Heart right ventricle (tissue), 16 donors: ENCODE data around the gene LAPTM5. TPM values are rescaled to one million over a fixed set of nuclear protein-coding genes. Genes with fewer than 3 reads are reported as not detected.

Source experiments
- ATAC-seq, 8 donors: fragments of 200-7000 bp; cut with Tn5 transposase; one replicate each; pipeline ENCODE4 v1.9.1; 2020; ENCODE audit warnings: mild to moderate bottlenecking in 8 of 8, moderate library complexity in 8 of 8, moderate number of reproducible peaks in 1 of 8
- DNase-seq, 2 donors: peaks; one replicate each; pipeline ENCODE4 v3.0.0-alpha.2; 2020
- H3K27ac ChIP-seq, 10 donors: fragments of 200-600 bp; sonication (generic) in 2 of 10; one replicate each; pipeline versions ENCODE4 v1.5.0 to v1.8.0; 2020 to 2022; ENCODE audit warnings: mild to moderate bottlenecking in 3 of 10
- H3K27me3 ChIP-seq, 7 donors: fragments of 200-600 bp; one replicate each; pipeline ENCODE4 v1.8.0; 2021 to 2022; ENCODE audit warnings: mild to moderate bottlenecking in 2 of 7
- H3K36me3 ChIP-seq, 9 donors: fragments of 200-600 bp; sonication (generic) in 1 of 9; one replicate each; pipeline versions ENCODE4 v1.5.0 to v1.8.0; 2020 to 2022; ENCODE audit warnings: mild to moderate bottlenecking in 2 of 9
- H3K4me1 ChIP-seq, 9 donors: fragments of 200-600 bp; sonication (generic) in 1 of 9; one replicate each; pipeline versions ENCODE4 v1.5.0 to v1.8.0; 2020 to 2022; ENCODE audit warnings: mild to moderate bottlenecking in 4 of 9
- H3K4me3 ChIP-seq, 10 donors: fragments of 200-600 bp; sonication (generic) in 2 of 10; one replicate each; pipeline versions ENCODE4 v1.5.0 to v1.8.0; 2020 to 2022; ENCODE audit warnings: mild to moderate bottlenecking in 7 of 10, moderate library complexity in 2 of 10
- H3K9me3 ChIP-seq, 11 donors: fragments of 200-600 bp in 10 of 11; sonication (generic) in 2 of 11; one replicate each; pipeline versions ENCODE4 v1.5.0 to v1.8.0; 2013 to 2022; ENCODE audit warnings: mild to moderate bottlenecking in 2 of 11, control low read depth in 1 of 11, moderate library complexity in 1 of 11
- WGBS, 2 donors: extraction: QIAGEN DNeasy Blood & Tissue Kit; methylation state at CpG; one replicate each; pipeline ENCODE4 v1.1.7; 2013; ENCODE audit warnings: inconsistent platforms in 1 of 2; 5-methylcytosine and 5-hydroxymethylcytosine counted together
- intact Hi-C, 10 donors: fragments of 100-400 bp; cut with DNase I; formaldehyde crosslinking; loops; one replicate each; pipeline versions ENCODE4 v1.11.1 to v1.14.2; 2022
- polyA plus RNA-seq, 2 donors: library from polyadenylated mRNA; stranded (reverse); fragments of 200-250 nt; gene quantifications; one replicate each; pipeline ENCODE4 v1.2.3, GENCODE V29; 2013
- total RNA-seq, 10 donors: library from RNA; stranded (reverse); fragmentation: NEBNext Ultra II Directional in 3 of 10; extraction: Animal tissue kit (Norgen Biotek cat#: 25700) in 3 of 10; gene quantifications; one replicate each; pipeline versions ENCODE4 v1.2.1 to v1.2.4, GENCODE V29; 2021 to 2023
- TF ChIP-seq, protein P1 (sequence below), 9 donors: fragments of 200-600 bp; sonication (generic) in 2 of 9; IDR thresholded peaks; one replicate each; pipeline versions ENCODE4 v1.5.0 to v1.8.0; 2021 to 2022; ENCODE audit warnings: antibody characterized with exemption in 9 of 9, mild to moderate bottlenecking in 5 of 9, moderate library complexity in 1 of 9
- donor health status: Arrhythmogenic right ventricular cardiomyopathy.
- donor health status: ischemic (EF 13 %, LVEDD 7.1; RV severe dilation, severe dysfunction).
- donor health status: healthy with polysubstance abuse.
- donor health status: DM: no; HTN: yes; CAD: no.
- donor health status: DM: no; HTN: no; CAD: no.
- donor health status: ischemic (EF 25% LVEDD 6.9; RV normal size, moderate dysfunction).
- donor health status: ischemic (EF 25% LVEDD 5.7; RV mildly dilated, moderate dysfunction).
- donor health status: healthy.
- donor health status: DM: yes; HTN: yes; CAD: no.
- donor health status: Ischemic cardiomyopathy.
- donor health status: ischemic (EF 35%, LVEDD 5.7; RV mildly dilated, moderate dysfunction).
- donor health status: nonischemic (EF 11% LVEDD 7.7; RV severe dilation, severe dysfunction).
- donor health status: DM: yes; HTN: yes; CAD: no.
- donor health status: PGD.
- donor health status: ischemic (EF 29% LVEDD 5.4; RV normal size, mild dysfunction).
- donor health status: nonischemic (EF 23%, LVEDD 6.1; RV moderate dilation, normal function).

LAPTM5 gene
- total and polyA plus RNA-seq, 12 donors, result 5.9 to 114 (median 13.9) TPM

DNA sequence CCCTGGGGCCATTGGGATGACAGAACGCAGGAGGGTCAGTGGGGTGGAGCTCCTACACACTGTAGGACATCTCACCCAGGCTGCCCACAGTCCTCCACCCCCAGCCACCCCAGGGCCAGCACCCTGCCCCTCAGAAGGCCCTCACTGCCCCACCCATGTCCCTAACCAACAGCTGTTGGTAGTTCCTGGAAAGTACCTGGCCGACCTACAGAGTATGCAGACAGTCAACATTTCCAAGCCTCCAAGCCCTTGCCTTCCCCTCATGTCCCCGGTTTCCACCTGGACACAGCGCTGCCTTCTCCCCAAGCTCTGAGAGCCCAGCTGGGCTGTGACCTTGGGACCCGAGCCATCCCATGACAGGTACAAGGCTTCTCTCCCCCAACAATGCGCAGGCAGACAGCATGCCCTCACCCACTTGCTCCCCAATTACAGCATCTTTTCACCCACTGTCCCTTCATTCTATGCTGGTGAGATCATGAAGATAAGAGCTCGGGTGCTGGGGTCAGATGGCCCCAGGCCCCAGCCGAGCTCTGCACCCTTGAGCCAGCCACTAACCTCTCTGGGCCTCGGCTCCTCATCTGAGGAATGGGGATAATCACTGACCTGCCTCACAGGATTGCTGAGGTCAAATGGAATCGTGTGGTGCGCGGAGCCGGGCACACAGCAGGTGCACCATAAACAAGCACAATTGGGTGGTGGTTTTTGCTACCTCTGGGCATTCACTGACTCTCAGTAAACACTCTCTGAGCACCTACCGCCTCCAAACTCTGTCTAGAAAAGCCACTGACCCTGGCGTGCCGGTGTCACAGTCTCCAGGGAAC, 11.2 kb downstream of the LAPTM5 start:
- DNase-seq (no peak), ATAC-seq (no peak)
- H3K27me3 ChIP-seq, result peaks cover 0 to 5% (median 0%) of the 10 kb centered on the region in 7 donors
- H3K36me3 ChIP-seq, result peaks cover 0 to 38% (median 0%) of the 10 kb centered on the region in 9 donors
- H3K4me3 ChIP-seq, result no peak overlapping the region
- WGBS, 2 donors, result 89% methylated on average over 16 of the region's 16 CpGs
- peak overlapping the region in 1 of 10 donors; percentile 85 for H3K27ac ChIP-seq
- intact Hi-C loops, result no loop called here
- TF ChIP-seq, protein P1, sequence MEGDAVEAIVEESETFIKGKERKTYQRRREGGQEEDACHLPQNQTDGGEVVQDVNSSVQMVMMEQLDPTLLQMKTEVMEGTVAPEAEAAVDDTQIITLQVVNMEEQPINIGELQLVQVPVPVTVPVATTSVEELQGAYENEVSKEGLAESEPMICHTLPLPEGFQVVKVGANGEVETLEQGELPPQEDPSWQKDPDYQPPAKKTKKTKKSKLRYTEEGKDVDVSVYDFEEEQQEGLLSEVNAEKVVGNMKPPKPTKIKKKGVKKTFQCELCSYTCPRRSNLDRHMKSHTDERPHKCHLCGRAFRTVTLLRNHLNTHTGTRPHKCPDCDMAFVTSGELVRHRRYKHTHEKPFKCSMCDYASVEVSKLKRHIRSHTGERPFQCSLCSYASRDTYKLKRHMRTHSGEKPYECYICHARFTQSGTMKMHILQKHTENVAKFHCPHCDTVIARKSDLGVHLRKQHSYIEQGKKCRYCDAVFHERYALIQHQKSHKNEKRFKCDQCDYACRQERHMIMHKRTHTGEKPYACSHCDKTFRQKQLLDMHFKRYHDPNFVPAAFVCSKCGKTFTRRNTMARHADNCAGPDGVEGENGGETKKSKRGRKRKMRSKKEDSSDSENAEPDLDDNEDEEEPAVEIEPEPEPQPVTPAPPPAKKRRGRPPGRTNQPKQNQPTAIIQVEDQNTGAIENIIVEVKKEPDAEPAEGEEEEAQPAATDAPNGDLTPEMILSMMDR (IDR thresholded peaks at IDR 0.05), result no peak
- no peaks in the 10 kb centered on the region for H3K9me3 ChIP-seq
- H3K4me1 ChIP-seq, result peaks cover 0 to 100% (median 0%) of the 10 kb centered on the region in 9 donors

DNA sequence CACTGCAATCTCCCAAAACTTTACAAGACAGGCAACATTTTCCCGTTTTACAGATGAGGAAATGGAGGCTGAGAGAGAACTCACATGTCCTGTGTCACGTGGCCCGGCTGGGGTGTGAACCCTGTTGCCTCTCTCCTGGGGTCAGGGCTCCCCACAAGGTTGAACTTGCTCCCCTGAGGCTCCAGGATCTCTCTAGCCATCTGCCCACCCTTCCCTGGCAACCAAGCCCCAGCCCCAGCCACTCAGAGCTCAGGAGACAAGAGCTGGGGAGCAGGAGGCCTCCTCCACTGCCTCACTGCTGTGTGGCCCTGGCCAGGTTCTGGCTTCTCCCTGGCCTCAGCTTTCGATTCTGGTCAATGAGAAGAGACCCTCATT, 11.8 kb downstream of the LAPTM5 start:
- intact Hi-C loops, result no loop called here

DNA sequence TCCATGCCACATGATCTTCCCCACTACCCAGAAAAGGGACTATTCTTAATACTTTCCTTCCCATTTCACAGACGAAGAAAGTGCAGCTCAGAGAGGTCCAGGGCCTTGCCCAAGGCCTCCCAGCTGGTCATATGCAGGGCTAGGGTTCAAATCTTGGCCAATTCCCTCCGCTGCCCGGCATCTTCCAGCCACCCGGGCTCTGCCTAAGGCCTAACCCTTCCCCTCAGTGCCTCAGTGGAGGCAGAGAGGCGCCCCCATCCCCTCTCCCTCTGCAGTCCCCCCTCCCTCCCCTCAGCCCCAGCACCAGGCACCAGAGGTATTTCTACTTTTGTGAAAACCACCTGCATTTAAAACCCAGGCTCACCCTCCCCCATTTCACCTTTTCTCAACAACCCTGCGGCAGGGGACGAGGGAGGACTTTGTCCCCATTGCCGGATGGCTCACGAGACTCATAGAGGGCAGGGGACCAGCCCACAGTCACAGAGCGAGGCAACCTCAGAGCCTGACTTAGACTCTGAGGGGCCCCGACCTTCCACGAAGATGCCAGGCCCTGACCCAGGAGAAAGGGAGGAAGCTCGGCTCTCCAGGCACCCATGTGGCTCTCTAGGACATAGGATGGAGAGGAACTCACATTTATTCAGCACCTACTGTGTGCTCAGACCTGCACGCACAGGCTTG, 12.3 kb downstream of the LAPTM5 start:
- no peak overlapping the region for H3K4me3 ChIP-seq
- ATAC-seq (no peak), DNase-seq (no peak)
- H3K36me3 ChIP-seq, result peaks cover 0 to 47% (median 0%) of the 10 kb centered on the region in 9 donors
- peaks cover 0 to 98% (median 0%) of the 10 kb centered on the region in 9 donors for H3K4me1 ChIP-seq
- intact Hi-C loops, result no loop called here
- H3K27me3 ChIP-seq, result peaks cover 0 to 4% (median 0%) of the 10 kb centered on the region in 7 donors
- 83 to 85% methylated on average over 14 of the region's 14 CpGs for WGBS, 2 donors
- TF ChIP-seq, protein P1 (IDR thresholded peaks at IDR 0.05), result no peak
- peak overlapping the region in 1 of 10 donors; percentile 85 for H3K27ac ChIP-seq
- no peaks in the 10 kb centered on the region for H3K9me3 ChIP-seq

More for the DNA sequence above, 11.8 kb downstream of the LAPTM5 start:
- no peak for DNase-seq
- H3K27me3 ChIP-seq, result peaks cover 0 to 2% (median 0%) of the 10 kb centered on the region in 7 donors
- no peak overlapping the region for H3K4me3 ChIP-seq
- 72 to 74% methylated on average over 4 of the region's 4 CpGs for WGBS, 2 donors
- peak overlapping the region in 1 of 10 donors; percentile 85 for H3K27ac ChIP-seq
- H3K4me1 ChIP-seq, result peaks cover 0 to 99% (median 0%) of the 10 kb centered on the region in 9 donors
- H3K36me3 ChIP-seq, result peaks cover 0 to 42% (median 0%) of the 10 kb centered on the region in 9 donors
- TF ChIP-seq, protein P1 (IDR thresholded peaks at IDR 0.05), result no peak
- H3K9me3 ChIP-seq, result no peaks in the 10 kb centered on the region
- no peak for ATAC-seq

DNA sequence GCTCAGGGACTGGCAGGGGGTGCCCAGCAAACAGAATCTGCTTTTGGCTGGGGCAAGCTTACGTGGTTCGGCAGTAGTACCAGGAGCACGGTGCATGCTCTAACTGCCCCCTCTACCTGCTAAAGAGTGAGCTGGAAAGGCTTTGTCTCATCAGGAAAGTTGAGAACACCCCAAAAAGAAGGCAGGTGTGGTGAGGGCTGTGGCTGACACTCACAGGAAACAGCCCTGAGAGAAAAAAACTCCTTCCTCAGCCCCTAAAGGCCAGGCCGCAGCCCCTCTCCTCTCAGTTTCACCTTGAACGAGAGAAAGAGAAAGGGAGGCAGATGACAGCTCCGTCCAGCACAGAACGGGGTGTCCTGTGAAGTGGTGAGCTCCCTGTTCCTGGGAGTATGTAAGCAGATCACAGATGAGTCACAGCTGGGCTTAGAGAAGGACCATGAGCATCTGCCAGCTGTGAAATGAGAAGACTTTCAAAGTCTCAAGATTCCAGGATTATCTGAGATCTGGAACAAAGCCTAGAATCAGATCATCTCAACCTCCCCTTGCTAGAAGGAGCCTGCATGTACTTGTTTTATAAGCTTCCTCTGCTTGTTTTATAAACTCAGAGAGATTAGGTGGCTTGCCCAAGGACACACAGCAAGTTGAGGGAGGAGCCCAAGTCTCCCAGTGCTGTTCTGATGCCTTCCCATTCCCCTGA, 13.4 kb downstream of the LAPTM5 start:
- Histone ChIP-seq H3K4me3 (peak overlapping the region in 1 of 10 donors; percentile 14), H3K4me1 (peaks cover 0 to 87% (median 0%) of the 10 kb centered on the region in 9 donors), H3K27me3 (peaks cover 0 to 5% (median 0%) of the 10 kb centered on the region in 7 donors), H3K36me3 (peaks cover 0 to 53% (median 0%) of the 10 kb centered on the region in 9 donors), H3K27ac (peak overlapping the region in 1 of 10 donors; percentile 85), H3K9me3 (no peaks in the 10 kb centered on the region)
- ATAC-seq (no peak), DNase-seq (no peak)
- intact Hi-C loops, result no loop called here
- TF ChIP-seq, protein P1 (IDR thresholded peaks at IDR 0.05), result no peak
- 75 to 78% methylated on average over 7 of the region's 7 CpGs for WGBS, 2 donors
